Endothelial cell of umbilical vein (primary cell): ENCODE measurements around the gene PRKAG2. TPM values are rescaled to one million over a fixed set of nuclear protein-coding genes. Genes with fewer than 3 reads are reported as not detected.

Experiments
- BruUV-seq: library from RNA; stranded (reverse); fragments of 400-500 nt; replicated peaks from 2 replicates; lab custom pipeline; 2021; lab: Mats Ljungman, UMichigan
- CTCF ChIA-PET: fragments of 300-600, 350-600 bp; sonication (Branson Sonifier 250); formaldehyde crosslinking; loops from one replicate; lab custom pipeline; 2021; ENCODE audit warnings: antibody characterized with exemption, inconsistent platforms; lab: Charles Lee
- POLR2A ChIA-PET: fragments of 300-600, 350-600 bp; sonication (Branson Sonifier 250); formaldehyde crosslinking; loops from one replicate; lab custom pipeline; 2021; ENCODE audit warnings: antibody characterized with exemption, inconsistent platforms; lab: Charles Lee
- DNase-seq: peaks from one replicate; pipeline ENCODE4 v3.0.0-alpha.2; 2011; ENCODE audit warnings: low read depth, low spot score
- FAIRE-seq: peaks from 2 replicates; lab custom pipeline; 2011; peaks lifted over from hg19 to GRCh38; lab: Jason Lieb, UNC
- H2AFZ ChIP-seq: 2 replicates; pipeline ENCODE4 v1.6.0; 2012; ENCODE audit warnings: low read depth, low read length, control low read depth, inconsistent platforms
- H3K27ac ChIP-seq: 2 replicates; pipeline ENCODE4 v1.5.1; 2011; ENCODE audit warnings: low read depth, mild to moderate bottlenecking, control low read depth, low read length, moderate library complexity; ENCODE audit not compliant: insufficient read depth
- H3K27me3 ChIP-seq, 2 experiments: 2 replicates each; pipeline versions ENCODE4 v1.6.0 to v1.6.1; 2011; ENCODE audit warnings: low read length in 2 of 2, mixed read lengths in 1 of 2; ENCODE audit not compliant: control insufficient read depth in 2 of 2, insufficient read depth in 2 of 2
- H3K36me3 ChIP-seq, 2 experiments: 2 replicates in 1 of 2; 3 replicates in 1 of 2; pipeline ENCODE4 v1.5.1; 2011; ENCODE audit warnings: low read length in 2 of 2, mild to moderate bottlenecking in 1 of 2, moderate library complexity in 1 of 2; ENCODE audit not compliant: control insufficient read depth in 2 of 2, insufficient read depth in 2 of 2; ENCODE audit errors: extremely low read depth in 1 of 2
- H3K4me1 ChIP-seq: 3 replicates; pipeline ENCODE4 v1.5.1; 2011; ENCODE audit warnings: mild to moderate bottlenecking, low read length; ENCODE audit not compliant: control insufficient read depth, insufficient read depth; ENCODE audit errors: extremely low read depth
- H3K4me2 ChIP-seq: 2 replicates; pipeline ENCODE4 v1.6.1; 2011; ENCODE audit warnings: low read length, control low read depth, mixed read lengths; ENCODE audit not compliant: insufficient read depth
- H3K4me3 ChIP-seq, 3 experiments: fragments of 200-600 bp in 1 of 3; sonication (generic), shearing (Covaris generic) in 1 of 3; replicated peaks in 1 of 3; 2 replicates each; pipeline ENCODE4 v1.5.1; 2011 to 2016; ENCODE audit warnings: control low read depth in 3 of 3, low read length in 3 of 3, mild to moderate bottlenecking in 2 of 3, inconsistent platforms in 1 of 3, low read depth in 1 of 3, moderate library complexity in 1 of 3; ENCODE audit not compliant: insufficient read depth in 1 of 3
- H3K79me2 ChIP-seq: 2 replicates; pipeline ENCODE4 v1.6.0; 2012; ENCODE audit warnings: low read length, inconsistent platforms; ENCODE audit not compliant: control insufficient read depth, insufficient read depth
- H3K9ac ChIP-seq: replicated peaks from 2 replicates; pipeline ENCODE3; 2011; ENCODE audit warnings: low read length, control low read depth; ENCODE audit not compliant: insufficient read depth; ENCODE audit errors: extremely low read depth
- H3K9me1 ChIP-seq: replicated peaks from 3 replicates; pipeline ENCODE4 v1.6.0; 2011; ENCODE audit warnings: mild to moderate bottlenecking, low read length; ENCODE audit not compliant: control insufficient read depth, insufficient read depth; ENCODE audit errors: extremely low read depth
- H3K9me3 ChIP-seq: replicated peaks from 2 replicates; pipeline ENCODE4 v1.5.1; 2012; ENCODE audit warnings: low read length, inconsistent platforms; ENCODE audit not compliant: control insufficient read depth, insufficient read depth
- H4K20me1 ChIP-seq: replicated peaks from 2 replicates; pipeline ENCODE3; 2011; ENCODE audit warnings: mild to moderate bottlenecking, low read length; ENCODE audit not compliant: control insufficient read depth, insufficient read depth; ENCODE audit errors: extremely low read depth
- EZH2 ChIP-seq: IDR thresholded peaks from 2 replicates; pipeline ENCODE4 v1.6.1; 2012; ENCODE audit warnings: borderline replicate concordance, low read depth, mild to moderate bottlenecking, moderate library complexity, low read length, inconsistent platforms; ENCODE audit not compliant: severe bottlenecking
- FOS ChIP-seq: IDR thresholded peaks from 2 replicates; pipeline ENCODE4 v1.6.1; 2011; ENCODE audit warnings: mild to moderate bottlenecking, low read length, moderate library complexity, borderline replicate concordance; ENCODE audit not compliant: insufficient read depth
- GATA2 ChIP-seq: IDR thresholded peaks from 2 replicates; pipeline ENCODE4 v1.7.0; 2011; ENCODE audit warnings: low read depth, mild to moderate bottlenecking, moderate library complexity, mixed read lengths, low read length; ENCODE audit not compliant: insufficient read length, insufficient read depth
- JUN ChIP-seq: IDR thresholded peaks from 2 replicates; pipeline ENCODE4 v1.6.1; 2011; ENCODE audit warnings: borderline replicate concordance, low read depth; ENCODE audit not compliant: insufficient read length, insufficient read depth
- MYC ChIP-seq: IDR thresholded peaks from one replicate; pipeline ENCODE4 v1.6.1; 2011; ENCODE audit warnings: mild to moderate bottlenecking, low read depth, low read length
- POLR2A ChIP-seq: IDR thresholded peaks from 2 replicates; pipeline ENCODE4 v1.6.1; 2012; ENCODE audit warnings: low read depth, mild to moderate bottlenecking, control low read depth, low read length
- dilution Hi-C: fragments of 300-500 bp; cut with MboI; formaldehyde crosslinking; loops from one replicate; pipeline ENCODE4 v1.15.0; 2019; ENCODE audit warnings: low sequenced_read_pairs; ENCODE audit not compliant: extremely low pct_ligation_motif_present
- intact Hi-C: fragments of 100-400 bp; cut with micrococcal nuclease; formaldehyde crosslinking; loops from one replicate; pipeline ENCODE4 v1.10.0; 2022
- polyA plus RNA-seq, 4 experiments: library from polyadenylated mRNA; depleted of rRNA in 3 of 4; stranded (reverse) in 3 of 4; unstranded in 1 of 4; fragments of >200 nt; gene quantifications; 2 replicates each; pipeline versions ENCODE4 v1.2.1 to v1.2.3, GENCODE V29; 2011 to 2012; ENCODE audit warnings: missing spikeins in 1 of 4
- total RNA-seq: library from RNA; stranded (reverse); gene quantifications from 2 replicates; pipeline ENCODE4 v1.2.3, GENCODE V29; 2021
- TF ChIP-seq, protein P1 (sequence below): IDR thresholded peaks from 2 replicates; pipeline ENCODE4 v1.6.1; 2011; ENCODE audit not compliant: insufficient read depth, insufficient read length
- TF ChIP-seq, protein P2 (sequence below), 2 donors: IDR thresholded peaks; 1 replicate in 1 of 2; 2 replicates in 1 of 2; pipeline ENCODE4 v1.5.1; 2011; ENCODE audit warnings: low read length in 2 of 2, mild to moderate bottlenecking in 2 of 2, moderate library complexity in 2 of 2, control low read depth in 1 of 2, inconsistent platforms in 1 of 2, low read depth in 1 of 2; ENCODE audit not compliant: insufficient read depth in 1 of 2; ENCODE audit errors: extremely low read depth in 1 of 2

The PRKAG2 gene
- total and polyA plus RNA-seq, 2 donors (not counting 3 experiments of a cell fraction or from before 2014, with no cell fraction given), result 19.3 to 51.5 TPM

DNA sequence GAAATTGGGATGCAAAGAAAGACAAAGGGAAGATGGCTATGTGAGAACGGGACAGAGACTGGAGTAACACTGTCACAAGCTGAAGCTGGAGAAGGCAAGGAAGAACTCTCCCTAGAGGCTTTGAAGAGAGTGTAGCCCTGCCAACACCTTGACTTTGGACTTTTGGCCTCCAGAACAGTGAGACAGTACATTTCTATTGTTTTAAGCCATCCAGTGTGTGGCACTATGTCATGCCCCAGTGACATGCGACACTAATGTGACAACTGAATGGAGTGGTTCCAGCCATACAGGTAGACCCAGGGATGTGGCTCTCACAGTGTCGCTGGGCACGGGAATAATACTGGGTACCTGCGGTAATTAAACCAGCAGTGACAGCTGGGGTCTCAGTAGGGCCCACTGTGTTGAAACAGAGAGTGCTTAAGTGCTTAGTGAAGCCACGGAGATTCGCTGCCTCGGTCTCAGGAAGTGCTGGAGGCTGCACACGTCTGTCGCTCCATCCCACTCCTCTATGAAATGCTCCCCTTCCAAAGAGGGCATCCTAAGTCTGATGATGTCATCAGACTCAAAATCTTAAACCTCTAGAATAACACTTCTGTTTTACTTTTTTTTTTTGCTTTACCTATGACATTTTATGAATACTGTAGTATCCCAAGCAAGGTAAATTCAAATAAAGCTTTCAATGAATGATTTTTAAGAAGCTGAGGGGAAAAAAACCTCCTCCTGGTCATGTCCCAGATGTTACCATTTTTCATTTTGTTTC lies 202.6 kb downstream of the PRKAG2 start:
- Histone ChIP-seq H3K27me3 (no peaks in the 10 kb centered on the region), H3K36me3 (no peaks in the 10 kb centered on the region), H3K9me3 (no peaks in the 10 kb centered on the region), H3K4me1 (peaks cover 3% of the 10 kb centered on the region), H3K9ac (no peak overlapping the region), H4K20me1 (no peaks in the 10 kb centered on the region), H3K9me1 (no peaks in the 10 kb centered on the region), H3K27ac (no peak overlapping the region), H3K4me2 (no peak overlapping the region), H3K4me3 (no peak overlapping the region), H2AFZ (no peak overlapping the region), H3K79me2 (no peaks in the 10 kb centered on the region)
- DNase-seq (no peak), FAIRE-seq (no peak)
- ChIA-PET CTCF (no interaction called here), POLR2A (no interaction called here)
- intact Hi-C loops (no loop called here), dilution Hi-C loops (no loop called here)
- BruUV-seq, result no TSS peak
- TF ChIP-seq EZH2, result no peak
- TF ChIP-seq FOS, result no peak
- no peak for TF ChIP-seq GATA2
- TF ChIP-seq, protein P1, sequence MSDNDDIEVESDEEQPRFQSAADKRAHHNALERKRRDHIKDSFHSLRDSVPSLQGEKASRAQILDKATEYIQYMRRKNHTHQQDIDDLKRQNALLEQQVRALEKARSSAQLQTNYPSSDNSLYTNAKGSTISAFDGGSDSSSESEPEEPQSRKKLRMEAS, result no peak
- no peak for TF ChIP-seq MYC
- no peak for TF ChIP-seq POLR2A
- TF ChIP-seq JUN, result no peak
- TF ChIP-seq, protein P2, sequence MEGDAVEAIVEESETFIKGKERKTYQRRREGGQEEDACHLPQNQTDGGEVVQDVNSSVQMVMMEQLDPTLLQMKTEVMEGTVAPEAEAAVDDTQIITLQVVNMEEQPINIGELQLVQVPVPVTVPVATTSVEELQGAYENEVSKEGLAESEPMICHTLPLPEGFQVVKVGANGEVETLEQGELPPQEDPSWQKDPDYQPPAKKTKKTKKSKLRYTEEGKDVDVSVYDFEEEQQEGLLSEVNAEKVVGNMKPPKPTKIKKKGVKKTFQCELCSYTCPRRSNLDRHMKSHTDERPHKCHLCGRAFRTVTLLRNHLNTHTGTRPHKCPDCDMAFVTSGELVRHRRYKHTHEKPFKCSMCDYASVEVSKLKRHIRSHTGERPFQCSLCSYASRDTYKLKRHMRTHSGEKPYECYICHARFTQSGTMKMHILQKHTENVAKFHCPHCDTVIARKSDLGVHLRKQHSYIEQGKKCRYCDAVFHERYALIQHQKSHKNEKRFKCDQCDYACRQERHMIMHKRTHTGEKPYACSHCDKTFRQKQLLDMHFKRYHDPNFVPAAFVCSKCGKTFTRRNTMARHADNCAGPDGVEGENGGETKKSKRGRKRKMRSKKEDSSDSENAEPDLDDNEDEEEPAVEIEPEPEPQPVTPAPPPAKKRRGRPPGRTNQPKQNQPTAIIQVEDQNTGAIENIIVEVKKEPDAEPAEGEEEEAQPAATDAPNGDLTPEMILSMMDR (IDR thresholded peaks at IDR 0.05; ENCODE audit: extremely low read depth in 1 of 2, insufficient read depth in 1 of 2, low read depth in 1 of 2, low read length in 2 of 2), result no peak
